ENCODE measurements around the gene TRAF3IP1. TPM values are rescaled to one million over a fixed set of nuclear protein-coding genes. Genes with fewer than 3 reads are reported as not detected.

Gene TRAF3IP1
- total RNA-seq, 1 experiment from 2014 or later, result 8.2 TPM

GRCh38 chr2:238387332-238387731 lies 67.0 kb downstream of the TRAF3IP1 start:
- CTCF ChIA-PET, result no interaction called here

DNA sequence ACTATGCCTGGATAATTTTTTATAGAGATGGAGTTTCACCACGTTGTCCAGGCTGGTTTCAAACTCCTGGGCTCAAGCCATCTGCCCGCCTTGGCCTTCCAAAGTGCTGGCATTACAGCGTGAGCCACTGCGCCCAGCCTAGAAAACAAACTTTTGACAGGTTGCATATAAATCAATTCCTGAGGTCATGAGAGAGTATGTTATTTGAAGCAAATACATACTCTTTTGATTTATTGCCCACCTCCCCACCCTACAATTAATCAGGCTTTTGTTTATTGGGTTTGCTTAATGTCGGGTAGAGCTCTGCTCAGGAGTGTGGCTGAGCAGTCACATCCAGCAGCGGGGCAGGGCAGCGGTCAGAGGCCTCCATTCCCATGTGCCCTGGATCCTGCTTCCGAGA lies 68.5 kb downstream of the TRAF3IP1 start:
- CTCF ChIA-PET, result no interaction called here

More at GRCh38 chr2:238387332-238387731, 67.0 kb downstream of the TRAF3IP1 start:
- H3K9me3 ChIP-seq (ENCODE audit: low read length), result no peaks in the 10 kb centered on the region
- H3K79me2 ChIP-seq (ENCODE audit: low read length), result no peaks in the 10 kb centered on the region
- no peaks in the 10 kb centered on the region for H3K36me3 ChIP-seq (ENCODE audit: low read depth, low read length)
- POLR2A ChIA-PET (ENCODE audit: unreplicated experiment), result no interaction called here
- no peak overlapping the region for H3K9ac ChIP-seq (ENCODE audit: low read length)
- intact Hi-C loops (cut with micrococcal nuclease), result no loop called here
- H3K9me2 ChIP-seq (replicated peaks; ENCODE audit: low read length), result no peaks in the 10 kb centered on the region
- no peaks in the 10 kb centered on the region for H4K20me1 ChIP-seq (ENCODE audit: low read length)
- BruUV-seq (replicated peaks), result no TSS peak
- no peak overlapping the region for H3K4me2 ChIP-seq (ENCODE audit: low read length)
- no peaks in the 10 kb centered on the region for H3K27me3 ChIP-seq (ENCODE audit: low read length)
- H3K4me1 ChIP-seq (ENCODE audit: insufficient read depth, low read length), result 0 out of 2 replicates have a peak, but pooled peaks cover 3% of the 10 kb centered on the region
- H3F3A ChIP-seq (ENCODE audit: low read length, unreplicated experiment), result no peaks in the 10 kb centered on the region
- no peak overlapping the region for H3K27ac ChIP-seq (ENCODE audit: low read length)
- DNase-seq (no peak), ATAC-seq (no peak)
- TF ChIP-seq EZH2 (IDR thresholded peaks at IDR 0.05; ENCODE audit: low read length, unreplicated experiment) (no peak), EZH2phosphoT487 (IDR thresholded peaks at IDR 0.05; ENCODE audit: borderline replicate concordance, low read length) (no peak)
- TF ChIP-seq, protein P1, sequence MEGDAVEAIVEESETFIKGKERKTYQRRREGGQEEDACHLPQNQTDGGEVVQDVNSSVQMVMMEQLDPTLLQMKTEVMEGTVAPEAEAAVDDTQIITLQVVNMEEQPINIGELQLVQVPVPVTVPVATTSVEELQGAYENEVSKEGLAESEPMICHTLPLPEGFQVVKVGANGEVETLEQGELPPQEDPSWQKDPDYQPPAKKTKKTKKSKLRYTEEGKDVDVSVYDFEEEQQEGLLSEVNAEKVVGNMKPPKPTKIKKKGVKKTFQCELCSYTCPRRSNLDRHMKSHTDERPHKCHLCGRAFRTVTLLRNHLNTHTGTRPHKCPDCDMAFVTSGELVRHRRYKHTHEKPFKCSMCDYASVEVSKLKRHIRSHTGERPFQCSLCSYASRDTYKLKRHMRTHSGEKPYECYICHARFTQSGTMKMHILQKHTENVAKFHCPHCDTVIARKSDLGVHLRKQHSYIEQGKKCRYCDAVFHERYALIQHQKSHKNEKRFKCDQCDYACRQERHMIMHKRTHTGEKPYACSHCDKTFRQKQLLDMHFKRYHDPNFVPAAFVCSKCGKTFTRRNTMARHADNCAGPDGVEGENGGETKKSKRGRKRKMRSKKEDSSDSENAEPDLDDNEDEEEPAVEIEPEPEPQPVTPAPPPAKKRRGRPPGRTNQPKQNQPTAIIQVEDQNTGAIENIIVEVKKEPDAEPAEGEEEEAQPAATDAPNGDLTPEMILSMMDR (conservative IDR thresholded peaks at IDR 0.05; ENCODE audit: low read depth, low read length), result no peak
- H2AFZ ChIP-seq (ENCODE audit: low read length), result no peak overlapping the region
- H3K4me3 ChIP-seq (ENCODE audit: low read length), result no peak overlapping the region

DNA sequence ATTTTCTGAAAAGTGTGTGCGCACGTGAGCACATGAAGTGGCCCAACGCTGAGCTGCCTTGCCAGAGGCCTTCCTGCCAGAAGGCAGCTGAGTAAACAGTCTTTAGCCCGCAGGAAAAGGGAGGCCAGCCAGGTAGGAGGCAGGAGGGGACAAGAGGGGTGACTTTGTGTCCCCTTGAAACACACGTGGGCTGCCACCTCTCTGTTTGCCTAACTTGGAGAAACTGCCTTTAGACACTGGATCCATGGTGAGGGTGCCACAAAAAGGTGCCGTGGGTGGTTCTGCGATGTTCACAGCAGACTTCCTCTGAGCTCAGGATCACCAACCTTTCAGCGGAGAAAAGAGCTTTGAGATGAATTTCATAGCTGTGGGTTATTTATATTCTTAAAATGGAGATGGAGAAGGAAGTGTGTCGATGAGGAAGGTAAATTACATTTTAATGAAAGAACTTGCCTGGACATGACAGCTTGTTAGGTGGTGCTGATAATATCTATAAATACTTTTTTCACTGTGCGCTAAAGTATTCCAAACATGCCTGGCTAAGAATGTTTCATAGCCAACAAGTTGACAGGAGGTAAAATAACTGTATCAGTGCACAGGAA lies 69.8 kb downstream of the TRAF3IP1 start:
- intact Hi-C loops (cut with micrococcal nuclease), result no loop called here
- DNase-seq (no peak), ATAC-seq (no peak)
- Histone ChIP-seq H3K4me3 (ENCODE audit: low read length) (no peak overlapping the region), H3F3A (ENCODE audit: low read length, unreplicated experiment) (no peaks in the 10 kb centered on the region), H3K4me2 (ENCODE audit: low read length) (no peak overlapping the region), H3K27me3 (ENCODE audit: low read length) (no peaks in the 10 kb centered on the region), H3K4me1 (ENCODE audit: insufficient read depth, low read length) (0 out of 2 replicates have a peak, but pooled peaks cover 3% of the 10 kb centered on the region), H3K9me3 (ENCODE audit: low read length) (no peaks in the 10 kb centered on the region), H3K79me2 (ENCODE audit: low read length) (no peaks in the 10 kb centered on the region), H4K20me1 (ENCODE audit: low read length) (no peaks in the 10 kb centered on the region), H3K9me2 (replicated peaks; ENCODE audit: low read length) (no peaks in the 10 kb centered on the region), H3K27ac (ENCODE audit: low read length) (no peak overlapping the region), H3K9ac (ENCODE audit: low read length) (no peak overlapping the region), H3K36me3 (ENCODE audit: low read depth, low read length) (no peaks in the 10 kb centered on the region), H2AFZ (ENCODE audit: low read length) (no peak overlapping the region)
- TF ChIP-seq, protein P1 (conservative IDR thresholded peaks at IDR 0.05; ENCODE audit: low read depth, low read length), result no peak
- TF ChIP-seq EZH2 (IDR thresholded peaks at IDR 0.05; ENCODE audit: low read length, unreplicated experiment) (no peak), EZH2phosphoT487 (IDR thresholded peaks at IDR 0.05; ENCODE audit: borderline replicate concordance, low read length) (no peak)
- CTCF ChIA-PET, result no interaction called here
- POLR2A ChIA-PET (ENCODE audit: unreplicated experiment), result interaction anchor here (0.5 kb wide), 1 partner anchor 49 kb away, joined by 4 read pairs; no protein-coding TSS in a partner anchor
- no TSS peak for BruUV-seq (replicated peaks)

More for the DNA sequence above, 68.5 kb downstream of the TRAF3IP1 start:
- H3K27me3 ChIP-seq (ENCODE audit: low read length), result no peaks in the 10 kb centered on the region
- H3K4me2 ChIP-seq (ENCODE audit: low read length), result no peak overlapping the region
- no peaks in the 10 kb centered on the region for H3K9me3 ChIP-seq (ENCODE audit: low read length)
- intact Hi-C loops (cut with micrococcal nuclease), result no loop called here
- TF ChIP-seq EZH2 (IDR thresholded peaks at IDR 0.05; ENCODE audit: low read length, unreplicated experiment) (no peak), EZH2phosphoT487 (IDR thresholded peaks at IDR 0.05; ENCODE audit: borderline replicate concordance, low read length) (no peak)
- TF ChIP-seq, protein P1 (conservative IDR thresholded peaks at IDR 0.05; ENCODE audit: low read depth, low read length), result no peak
- H3K36me3 ChIP-seq (ENCODE audit: low read depth, low read length), result no peaks in the 10 kb centered on the region
- H3K79me2 ChIP-seq (ENCODE audit: low read length), result no peaks in the 10 kb centered on the region
- 0 out of 2 replicates have a peak, but pooled peaks cover 3% of the 10 kb centered on the region for H3K4me1 ChIP-seq (ENCODE audit: insufficient read depth, low read length)
- no peaks in the 10 kb centered on the region for H3K9me2 ChIP-seq (replicated peaks; ENCODE audit: low read length)
- BruUV-seq (replicated peaks), result no TSS peak
- H3K27ac ChIP-seq (ENCODE audit: low read length), result no peak overlapping the region
- no peaks in the 10 kb centered on the region for H4K20me1 ChIP-seq (ENCODE audit: low read length)
- no peak for DNase-seq
- no peak overlapping the region for H3K4me3 ChIP-seq (ENCODE audit: low read length)
- no peak overlapping the region for H3K9ac ChIP-seq (ENCODE audit: low read length)
- POLR2A ChIA-PET (ENCODE audit: unreplicated experiment), result no interaction called here
- no peak for ATAC-seq
- no peaks in the 10 kb centered on the region for H3F3A ChIP-seq (ENCODE audit: low read length, unreplicated experiment)
- no peak overlapping the region for H2AFZ ChIP-seq (ENCODE audit: low read length)
